ENCODE measurements around the gene CLCF1. TPM values are rescaled to one million over a fixed set of nuclear protein-coding genes. Genes with fewer than 3 reads are reported as not detected.

CLCF1 gene
- total and polyA plus RNA-seq, 10 of the 15 experiments (the other 5 are each of a cell fraction or from before 2014, with no cell fraction given), result 0.16 to 2.1 (median 0.63) TPM; not detected in 1

DNA sequence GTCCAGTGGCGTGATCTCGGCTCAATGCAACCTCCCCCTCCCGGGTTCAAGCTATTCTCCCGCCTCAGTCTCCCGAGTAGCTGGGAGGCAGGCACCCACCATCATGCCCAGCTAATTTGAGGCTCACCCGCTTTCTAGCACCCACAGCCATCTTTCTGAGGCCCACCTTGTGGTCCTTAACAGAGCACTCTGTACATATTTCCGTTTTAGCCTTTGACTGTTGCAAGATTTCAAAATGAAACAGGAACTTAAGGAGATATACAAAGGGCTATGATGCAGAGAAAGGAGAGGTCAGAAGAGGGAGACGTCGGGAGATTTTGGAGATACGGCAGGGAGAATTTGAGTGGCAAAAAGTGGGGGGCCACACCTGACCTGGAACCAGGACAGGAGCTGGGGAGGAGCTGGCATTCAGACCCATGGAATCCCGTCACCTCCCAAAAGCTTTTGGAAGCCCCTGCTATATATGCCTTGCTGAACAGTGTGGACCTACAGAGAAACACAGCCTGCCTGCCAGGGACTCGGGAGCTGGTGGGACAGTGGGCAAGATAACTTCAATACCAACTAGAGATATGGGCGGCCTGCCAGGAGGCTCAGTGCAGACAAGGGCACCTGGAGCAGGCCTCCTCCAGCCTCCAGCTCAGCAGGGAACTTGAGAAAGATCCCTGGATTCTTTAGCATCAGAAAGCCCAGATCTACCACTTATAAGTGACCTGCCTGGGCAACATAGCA, 8.0 kb upstream of the CLCF1 start (continued):
- TF ChIP-seq CHD2 (IDR thresholded peaks at IDR 0.05; ENCODE audit: borderline replicate concordance, low read depth, low read length) (no peak), POLR2AphosphoS5 (IDR thresholded peaks at IDR 0.05; ENCODE audit: low read length) (no peak), TAF1 (IDR thresholded peaks at IDR 0.05; ENCODE audit: borderline replicate concordance, low read depth, low read length) (no peak), PML (IDR thresholded peaks at IDR 0.05; ENCODE audit: low read length) (no peak), GATAD2B (conservative IDR thresholded peaks at IDR 0.05; ENCODE audit: low read depth) (no peak), NR2F1 (conservative IDR thresholded peaks at IDR 0.05) (no peak), BHLHE40 (IDR thresholded peaks at IDR 0.05; ENCODE audit: borderline replicate concordance in 1 of 2, low read depth in 2 of 2, low read length in 1 of 2) (no peak), STAT1 (conservative IDR thresholded peaks at IDR 0.05) (no peak), YY1 (IDR thresholded peaks at IDR 0.05; ENCODE audit: low read depth, low read length) (peak; percentile 20; the same call in 1 of the 2 replicates), MEF2B (IDR thresholded peaks at IDR 0.05; ENCODE audit: partially characterized antibody, poor library complexity, severe bottlenecking) (no peak), CREM (IDR thresholded peaks at IDR 0.05; ENCODE audit: low read depth) (no peak), WRNIP1 (IDR thresholded peaks at IDR 0.05; ENCODE audit: borderline replicate concordance, low read depth, low read length) (no peak), CEBPB (IDR thresholded peaks at IDR 0.05; ENCODE audit: borderline replicate concordance in 1 of 2, low read depth in 2 of 2, low read length in 2 of 2) (no peak), ASH2L (IDR thresholded peaks at IDR 0.05; ENCODE audit: borderline replicate concordance, low read depth) (no peak), ZNF274 (IDR thresholded peaks at IDR 0.05; ENCODE audit: insufficient read depth, insufficient read length) (no peak), FOXM1 (IDR thresholded peaks at IDR 0.05; ENCODE audit: low read depth, low read length) (no peak), ZSCAN29 (IDR thresholded peaks at IDR 0.05) (no peak)
- TF ChIP-seq, protein P1, sequence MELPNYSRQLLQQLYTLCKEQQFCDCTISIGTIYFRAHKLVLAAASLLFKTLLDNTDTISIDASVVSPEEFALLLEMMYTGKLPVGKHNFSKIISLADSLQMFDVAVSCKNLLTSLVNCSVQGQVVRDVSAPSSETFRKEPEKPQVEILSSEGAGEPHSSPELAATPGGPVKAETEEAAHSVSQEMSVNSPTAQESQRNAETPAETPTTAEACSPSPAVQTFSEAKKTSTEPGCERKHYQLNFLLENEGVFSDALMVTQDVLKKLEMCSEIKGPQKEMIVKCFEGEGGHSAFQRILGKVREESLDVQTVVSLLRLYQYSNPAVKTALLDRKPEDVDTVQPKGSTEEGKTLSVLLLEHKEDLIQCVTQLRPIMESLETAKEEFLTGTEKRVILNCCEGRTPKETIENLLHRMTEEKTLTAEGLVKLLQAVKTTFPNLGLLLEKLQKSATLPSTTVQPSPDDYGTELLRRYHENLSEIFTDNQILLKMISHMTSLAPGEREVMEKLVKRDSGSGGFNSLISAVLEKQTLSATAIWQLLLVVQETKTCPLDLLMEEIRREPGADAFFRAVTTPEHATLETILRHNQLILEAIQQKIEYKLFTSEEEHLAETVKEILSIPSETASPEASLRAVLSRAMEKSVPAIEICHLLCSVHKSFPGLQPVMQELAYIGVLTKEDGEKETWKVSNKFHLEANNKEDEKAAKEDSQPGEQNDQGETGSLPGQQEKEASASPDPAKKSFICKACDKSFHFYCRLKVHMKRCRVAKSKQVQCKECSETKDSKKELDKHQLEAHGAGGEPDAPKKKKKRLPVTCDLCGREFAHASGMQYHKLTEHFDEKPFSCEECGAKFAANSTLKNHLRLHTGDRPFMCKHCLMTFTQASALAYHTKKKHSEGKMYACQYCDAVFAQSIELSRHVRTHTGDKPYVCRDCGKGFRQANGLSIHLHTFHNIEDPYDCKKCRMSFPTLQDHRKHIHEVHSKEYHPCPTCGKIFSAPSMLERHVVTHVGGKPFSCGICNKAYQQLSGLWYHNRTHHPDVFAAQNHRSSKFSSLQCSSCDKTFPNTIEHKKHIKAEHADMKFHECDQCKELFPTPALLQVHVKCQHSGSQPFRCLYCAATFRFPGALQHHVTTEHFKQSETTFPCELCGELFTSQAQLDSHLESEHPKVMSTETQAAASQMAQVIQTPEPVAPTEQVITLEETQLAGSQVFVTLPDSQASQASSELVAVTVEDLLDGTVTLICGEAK (IDR thresholded peaks at IDR 0.05; ENCODE audit: borderline replicate concordance), result no peak
- TF ChIP-seq, protein P2, sequence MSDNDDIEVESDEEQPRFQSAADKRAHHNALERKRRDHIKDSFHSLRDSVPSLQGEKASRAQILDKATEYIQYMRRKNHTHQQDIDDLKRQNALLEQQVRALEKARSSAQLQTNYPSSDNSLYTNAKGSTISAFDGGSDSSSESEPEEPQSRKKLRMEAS (IDR thresholded peaks at IDR 0.05; ENCODE audit: low read depth, low read length), result no peak
- TF ChIP-seq, protein P3, sequence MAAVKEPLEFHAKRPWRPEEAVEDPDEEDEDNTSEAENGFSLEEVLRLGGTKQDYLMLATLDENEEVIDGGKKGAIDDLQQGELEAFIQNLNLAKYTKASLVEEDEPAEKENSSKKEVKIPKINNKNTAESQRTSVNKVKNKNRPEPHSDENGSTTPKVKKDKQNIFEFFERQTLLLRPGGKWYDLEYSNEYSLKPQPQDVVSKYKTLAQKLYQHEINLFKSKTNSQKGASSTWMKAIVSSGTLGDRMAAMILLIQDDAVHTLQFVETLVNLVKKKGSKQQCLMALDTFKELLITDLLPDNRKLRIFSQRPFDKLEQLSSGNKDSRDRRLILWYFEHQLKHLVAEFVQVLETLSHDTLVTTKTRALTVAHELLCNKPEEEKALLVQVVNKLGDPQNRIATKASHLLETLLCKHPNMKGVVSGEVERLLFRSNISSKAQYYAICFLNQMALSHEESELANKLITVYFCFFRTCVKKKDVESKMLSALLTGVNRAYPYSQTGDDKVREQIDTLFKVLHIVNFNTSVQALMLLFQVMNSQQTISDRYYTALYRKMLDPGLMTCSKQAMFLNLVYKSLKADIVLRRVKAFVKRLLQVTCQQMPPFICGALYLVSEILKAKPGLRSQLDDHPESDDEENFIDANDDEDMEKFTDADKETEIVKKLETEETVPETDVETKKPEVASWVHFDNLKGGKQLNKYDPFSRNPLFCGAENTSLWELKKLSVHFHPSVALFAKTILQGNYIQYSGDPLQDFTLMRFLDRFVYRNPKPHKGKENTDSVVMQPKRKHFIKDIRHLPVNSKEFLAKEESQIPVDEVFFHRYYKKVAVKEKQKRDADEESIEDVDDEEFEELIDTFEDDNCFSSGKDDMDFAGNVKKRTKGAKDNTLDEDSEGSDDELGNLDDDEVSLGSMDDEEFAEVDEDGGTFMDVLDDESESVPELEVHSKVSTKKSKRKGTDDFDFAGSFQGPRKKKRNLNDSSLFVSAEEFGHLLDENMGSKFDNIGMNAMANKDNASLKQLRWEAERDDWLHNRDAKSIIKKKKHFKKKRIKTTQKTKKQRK (IDR thresholded peaks at IDR 0.05; ENCODE audit: low read depth, low read length), result no peak
- TF ChIP-seq, protein P4, sequence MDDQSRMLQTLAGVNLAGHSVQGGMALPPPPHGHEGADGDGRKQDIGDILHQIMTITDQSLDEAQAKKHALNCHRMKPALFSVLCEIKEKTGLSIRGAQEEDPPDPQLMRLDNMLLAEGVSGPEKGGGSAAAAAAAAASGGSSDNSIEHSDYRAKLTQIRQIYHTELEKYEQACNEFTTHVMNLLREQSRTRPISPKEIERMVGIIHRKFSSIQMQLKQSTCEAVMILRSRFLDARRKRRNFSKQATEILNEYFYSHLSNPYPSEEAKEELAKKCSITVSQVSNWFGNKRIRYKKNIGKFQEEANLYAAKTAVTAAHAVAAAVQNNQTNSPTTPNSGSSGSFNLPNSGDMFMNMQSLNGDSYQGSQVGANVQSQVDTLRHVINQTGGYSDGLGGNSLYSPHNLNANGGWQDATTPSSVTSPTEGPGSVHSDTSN (IDR thresholded peaks at IDR 0.05; ENCODE audit: insufficient replicate concordance, low read depth, low read length), result no peak
